Activated CD4-positive, alpha-beta T cell treated with anti-CD3 and anti-CD28 coated beads for 36 hours (primary cell): ENCODE measurements around the gene B3GLCT. TPM values are rescaled to one million over a fixed set of nuclear protein-coding genes. Genes with fewer than 3 reads are reported as not detected.

Source experiments
- ATAC-seq: fragments of 200-7000 bp; cut with Tn5 transposase; one replicate; pipeline ENCODE4 v1.10.0; 2021; ENCODE audit warnings: mild to moderate bottlenecking, moderate library complexity
- CTCF ChIA-PET: fragments of 350-600 bp; sonication (Branson Sonifier 250); formaldehyde crosslinking; loops from one replicate; lab custom pipeline; 2021; ENCODE audit warnings: antibody characterized with exemption; lab: Charles Lee
- POLR2A ChIA-PET: fragments of 350-600 bp; sonication (Branson Sonifier 250); formaldehyde crosslinking; loops from one replicate; lab custom pipeline; 2021; ENCODE audit warnings: antibody characterized with exemption, inconsistent platforms; lab: Charles Lee
- DNase-seq: peaks from one replicate; pipeline ENCODE4 v3.0.0-alpha.2; 2020
- H3K27ac Mint-ChIP-seq: one replicate; pipeline ENCODE4 v1.8.0; 2021; ENCODE audit warnings: mixed read lengths
- H3K27me3 Mint-ChIP-seq: one replicate; pipeline ENCODE4 v1.8.0; 2021; ENCODE audit warnings: mixed read lengths
- H3K36me3 Mint-ChIP-seq: one replicate; pipeline ENCODE4 v1.8.0; 2021; ENCODE audit warnings: low read depth, mixed read lengths
- H3K4me1 Mint-ChIP-seq: one replicate; pipeline ENCODE4 v1.8.0; 2021; ENCODE audit warnings: mixed read lengths
- H3K4me3 Mint-ChIP-seq: one replicate; pipeline ENCODE4 v1.8.0; 2021; ENCODE audit warnings: mild to moderate bottlenecking, moderate library complexity, mixed read lengths
- H3K9me3 Mint-ChIP-seq: one replicate; pipeline ENCODE4 v1.8.0; 2021; ENCODE audit warnings: low read depth, mixed read lengths
- intact Hi-C, 2 experiments: fragments of 100-400 bp; cut with DNase I in 1 of 2; cut with micrococcal nuclease in 1 of 2; formaldehyde crosslinking; loops; one replicate each; pipeline versions ENCODE4 v1.14.2 to v1.15.1; 2022 to 2024; cut with DNase I, micrococcal nuclease
- total RNA-seq, 2 experiments: library from RNA; stranded (reverse); gene quantifications; one replicate each; pipeline ENCODE4 v1.2.3, GENCODE V29; 2021

B3GLCT gene
- total RNA-seq, 2 experiments from 2014 or later: 2.1 to 2.4 TPM

GRCh38 chr13:31223640-31224039, 23.9 kb downstream of the B3GLCT start:
- Mint-ChIP-seq H3K27me3 (no peaks in the 10 kb centered on the region), H3K9me3 (no peaks in the 10 kb centered on the region), H3K4me1 (peaks cover 2% of the 10 kb centered on the region), H3K36me3 (no peaks in the 10 kb centered on the region), H3K27ac (no peak overlapping the region), H3K4me3 (no peak overlapping the region)
- ATAC-seq (no peak), DNase-seq (no peak)
- POLR2A ChIA-PET: no interaction called here
- CTCF ChIA-PET: no interaction called here
- intact Hi-C loops: no loop called here

GRCh38 chr13:31224174-31224669, 24.4 kb downstream of the B3GLCT start:
- Mint-ChIP-seq H3K36me3 (no peaks in the 10 kb centered on the region), H3K27ac (no peak overlapping the region), H3K4me3 (no peak overlapping the region), H3K9me3 (no peaks in the 10 kb centered on the region), H3K4me1 (peaks cover 2% of the 10 kb centered on the region), H3K27me3 (no peaks in the 10 kb centered on the region)
- POLR2A ChIA-PET: no interaction called here
- DNase-seq (no peak), ATAC-seq (no peak)
- intact Hi-C loops: no loop called here
- CTCF ChIA-PET: interaction anchor here (0.7 kb wide), 1 partner anchor 44 kb away, joined by 3 read pairs; no protein-coding TSS in a partner anchor

- Mint-ChIP-seq H3K9me3 (no peaks in the 10 kb centered on the region), H3K4me1 (peaks cover 2% of the 10 kb centered on the region), H3K27ac (no peak overlapping the region), H3K36me3 (no peaks in the 10 kb centered on the region), H3K4me3 (no peak overlapping the region), H3K27me3 (no peaks in the 10 kb centered on the region)
- ChIA-PET CTCF (interaction anchor here (0.5 to 0.7 kb wide), 2 partner anchors 43 to 200 kb away, joined by 3 read pairs; no protein-coding TSS in a partner anchor), POLR2A (no interaction called here)
- intact Hi-C loops: no loop called here
- ATAC-seq (no peak), DNase-seq (no peak)
Measured at GRCh38 chr13:31224963-31225559, 25.3 kb downstream of the B3GLCT start.

- Mint-ChIP-seq H3K4me1 (peaks cover 2% of the 10 kb centered on the region), H3K9me3 (no peaks in the 10 kb centered on the region), H3K36me3 (no peaks in the 10 kb centered on the region), H3K27me3 (no peaks in the 10 kb centered on the region), H3K4me3 (no peak overlapping the region), H3K27ac (no peak overlapping the region)
- DNase-seq (no peak), ATAC-seq (no peak)
- intact Hi-C loops: no loop called here
- POLR2A ChIA-PET: interaction anchor here (0.6 kb wide), 1 partner anchor 124 kb away, joined by 7 read pairs; no protein-coding TSS in a partner anchor
- CTCF ChIA-PET: interaction anchor here (1.9 kb wide), 1 partner anchor 14 kb away, joined by 4 read pairs; no protein-coding TSS in a partner anchor
Measured at GRCh38 chr13:31225998-31226675, 26.4 kb downstream of the B3GLCT start.

- ChIA-PET POLR2A (no interaction called here), CTCF (interaction anchor here (1.9 kb wide), 1 partner anchor 13 kb away, joined by 4 read pairs; no protein-coding TSS in a partner anchor)
- ATAC-seq: no peak
- DNase-seq: no peak
- Mint-ChIP-seq H3K9me3 (no peaks in the 10 kb centered on the region), H3K27ac (no peak overlapping the region), H3K4me3 (no peak overlapping the region), H3K27me3 (no peaks in the 10 kb centered on the region), H3K36me3 (no peaks in the 10 kb centered on the region), H3K4me1 (peaks cover 2% of the 10 kb centered on the region)
- intact Hi-C loops: no loop called here
Measured at GRCh38 chr13:31227063-31227462, 27.3 kb downstream of the B3GLCT start.

GRCh38 chr13:31227870-31228269, 28.1 kb downstream of the B3GLCT start:
- H3K27me3 Mint-ChIP-seq: no peaks in the 10 kb centered on the region
- ChIA-PET CTCF (interaction anchor here (1.9 kb wide), 1 partner anchor 12 kb away, joined by 4 read pairs; no protein-coding TSS in a partner anchor), POLR2A (no interaction called here)
- no peak for ATAC-seq
- intact Hi-C loops: no loop called here
- no peaks in the 10 kb centered on the region for H3K36me3 Mint-ChIP-seq
- H3K4me3 Mint-ChIP-seq: no peak overlapping the region
- no peaks in the 10 kb centered on the region for H3K9me3 Mint-ChIP-seq
- no peak overlapping the region for H3K27ac Mint-ChIP-seq
- no peak for DNase-seq
- H3K4me1 Mint-ChIP-seq: peaks cover 2% of the 10 kb centered on the region

- ChIA-PET POLR2A (no interaction called here), CTCF (interaction anchor here (3.7 to 6.4 kb wide), 2 partner anchors 11 to 189 kb away, joined by 43 to 44 read pairs; no protein-coding TSS in a partner anchor)
- Mint-ChIP-seq H3K27ac (no peak overlapping the region), H3K4me1 (no peaks in the 10 kb centered on the region), H3K27me3 (no peaks in the 10 kb centered on the region), H3K36me3 (no peaks in the 10 kb centered on the region), H3K9me3 (no peaks in the 10 kb centered on the region), H3K4me3 (no peak overlapping the region)
- ATAC-seq (no peak), DNase-seq (no peak)
- intact Hi-C loops: no loop called here
Measured at GRCh38 chr13:31234729-31235128, 35.0 kb downstream of the B3GLCT start.

GRCh38 chr13:31236211-31236786, 36.5 kb downstream of the B3GLCT start:
- CTCF ChIA-PET: interaction anchor here (0.8 to 6.4 kb wide), 7 partner anchors 9 to 508 kb away, joined by 3 to 44 read pairs (median 7); no protein-coding TSS in a partner anchor
- no peak overlapping the region for H3K27ac Mint-ChIP-seq
- POLR2A ChIA-PET: no interaction called here

GRCh38 chr13:31240921-31241320, 41.1 kb downstream of the B3GLCT start:
- no peaks in the 10 kb centered on the region for H3K9me3 Mint-ChIP-seq
- H3K27ac Mint-ChIP-seq: no peak overlapping the region
- H3K4me1 Mint-ChIP-seq: no peaks in the 10 kb centered on the region
- ATAC-seq (no peak), DNase-seq (no peak)
- no peaks in the 10 kb centered on the region for H3K36me3 Mint-ChIP-seq
- H3K27me3 Mint-ChIP-seq: no peaks in the 10 kb centered on the region
- ChIA-PET CTCF (interaction anchor here (0.9 kb wide), 1 partner anchor 190 kb away, joined by 3 read pairs; no protein-coding TSS in a partner anchor), POLR2A (no interaction called here)
- no peak overlapping the region for H3K4me3 Mint-ChIP-seq
- intact Hi-C loops: no loop called here

More at GRCh38 chr13:31236211-31236786, 36.5 kb downstream of the B3GLCT start:
- DNase-seq: peak; percentile 9
- ATAC-seq: no peak
- Mint-ChIP-seq H3K27me3 (no peaks in the 10 kb centered on the region), H3K36me3 (no peaks in the 10 kb centered on the region), H3K4me1 (no peaks in the 10 kb centered on the region), H3K9me3 (no peaks in the 10 kb centered on the region), H3K4me3 (no peak overlapping the region)
- intact Hi-C loops: loop anchor here (1.0 to 2.0 kb wide), 3 partner anchors 188 to 506 kb away; no protein-coding TSS in a partner anchor

- CTCF ChIA-PET: interaction anchor here (0.9 to 6.0 kb wide), 3 partner anchors 9 to 182 kb away, joined by 3 to 44 read pairs (median 8); no protein-coding TSS in a partner anchor
- no peak for DNase-seq
- H3K9me3 Mint-ChIP-seq: no peaks in the 10 kb centered on the region
- H3K36me3 Mint-ChIP-seq: peaks cover 2% of the 10 kb centered on the region
- no peak overlapping the region for H3K27ac Mint-ChIP-seq
- intact Hi-C loops: no loop called here
- H3K4me3 Mint-ChIP-seq: no peak overlapping the region
- POLR2A ChIA-PET: no interaction called here
- no peaks in the 10 kb centered on the region for H3K4me1 Mint-ChIP-seq
- no peak for ATAC-seq
- no peaks in the 10 kb centered on the region for H3K27me3 Mint-ChIP-seq
Measured at GRCh38 chr13:31242367-31242766, 42.6 kb downstream of the B3GLCT start.

GRCh38 chr13:31242916-31243315, 43.1 kb downstream of the B3GLCT start:
- no peak for ATAC-seq
- H3K4me1 Mint-ChIP-seq: no peaks in the 10 kb centered on the region
- no peak overlapping the region for H3K27ac Mint-ChIP-seq
- no peaks in the 10 kb centered on the region for H3K9me3 Mint-ChIP-seq
- ChIA-PET CTCF (interaction anchor here (1.4 to 6.0 kb wide), 2 partner anchors 9 to 181 kb away, joined by 8 to 44 read pairs; no protein-coding TSS in a partner anchor), POLR2A (no interaction called here)
- no peak for DNase-seq
- H3K27me3 Mint-ChIP-seq: no peaks in the 10 kb centered on the region
- intact Hi-C loops: no loop called here
- no peak overlapping the region for H3K4me3 Mint-ChIP-seq
- peaks cover 2% of the 10 kb centered on the region for H3K36me3 Mint-ChIP-seq
